ENCODE data around the gene GALNT10.

GRCh38 chr5:154146409-154146808 is 44.1 kb upstream of the GALNT10 start:
- TF ChIP-seq POLR2A (IDR thresholded peaks at IDR 0.05; ENCODE audit: low read depth, low read length) = no peak
- TF ChIP-seq CTCF (IDR thresholded peaks at IDR 0.05 in 2 of 3, conservative IDR thresholded peaks at IDR 0.05 in 1 of 3; ENCODE audit: control insufficient read depth in 2 of 3, extremely low read depth in 1 of 3, insufficient read depth in 1 of 3, low read depth in 3 of 3, low read length in 3 of 3) = no peak
- no peak for TF ChIP-seq EP300 (IDR thresholded peaks at IDR 0.05; ENCODE audit: borderline replicate concordance in 1 of 2, control insufficient read depth in 1 of 2, low read depth in 2 of 2, low read length in 2 of 2)
- no peak for TF ChIP-seq REST (IDR thresholded peaks at IDR 0.05; ENCODE audit: low read depth, low read length)
- no peak for TF ChIP-seq CREM (IDR thresholded peaks at IDR 0.05; ENCODE audit: low read depth)
- no peak for TF ChIP-seq BMI1 (IDR thresholded peaks at IDR 0.05; ENCODE audit: borderline replicate concordance)
